Sigmoid colon (tissue), 7 donors: Measurements from ENCODE around the gene STRN4. TPM values are rescaled to one million over a fixed set of nuclear protein-coding genes. Genes with fewer than 3 reads are reported as not detected.

Experiments used
- DNase-seq: peaks from one replicate; pipeline ENCODE4 v3.0.0-alpha.2; 2019
- H3K27ac ChIP-seq, 4 donors: fragments of 200-600 bp; sonication (generic); one replicate each; pipeline ENCODE4 v1.5.1; 2016 to 2019; ENCODE audit warnings: mild to moderate bottlenecking in 1 of 4
- H3K27me3 ChIP-seq, 3 donors: fragments of 200-600 bp; sonication (generic); one replicate each; pipeline ENCODE4 v1.5.1; 2019; ENCODE audit warnings: mild to moderate bottlenecking in 1 of 3
- H3K36me3 ChIP-seq, 4 donors: fragments of 200-600 bp; sonication (generic); one replicate each; pipeline ENCODE4 v1.5.1; 2016 to 2019
- H3K4me1 ChIP-seq, 4 donors: fragments of 200-600 bp; sonication (generic); one replicate each; pipeline ENCODE4 v1.5.1; 2017 to 2019
- H3K4me3 ChIP-seq, 4 donors: fragments of 200-600 bp; sonication (generic); one replicate each; pipeline ENCODE4 v1.5.1; 2017 to 2019; ENCODE audit warnings: mild to moderate bottlenecking in 2 of 4, moderate library complexity in 1 of 4
- H3K9me3 ChIP-seq, 4 donors: fragments of 200-600 bp in 3 of 4; sonication (generic) in 3 of 4; one replicate each; pipeline versions ENCODE4 v1.5.1 to v1.6.1; 2013 to 2019
- EP300 ChIP-seq, 4 donors: sonication (generic); formaldehyde crosslinking; IDR thresholded peaks; one replicate each; pipeline ENCODE4 v1.6.1; 2017; ENCODE audit warnings: antibody characterized with exemption in 4 of 4
- POLR2A ChIP-seq, 2 donors: fragments of 450-650 bp; IDR thresholded peaks; one replicate each; pipeline ENCODE4 v1.6.1; 2016; ENCODE audit warnings: antibody characterized with exemption in 2 of 2, mild to moderate bottlenecking in 2 of 2, moderate library complexity in 2 of 2
- POLR2AphosphoS5 ChIP-seq, 4 donors: sonication (generic); formaldehyde crosslinking; IDR thresholded peaks; one replicate each; pipeline ENCODE4 v1.6.1; 2017; ENCODE audit warnings: antibody characterized with exemption in 4 of 4
- WGBS, 2 donors: extraction: QIAGEN DNeasy Blood & Tissue Kit; methylation state at CpG; one replicate each; pipeline ENCODE4 v1.1.7; 2013; 5-methylcytosine and 5-hydroxymethylcytosine counted together
- intact Hi-C: fragments of 100-400 bp; cut with DNase I; formaldehyde crosslinking; loops from one replicate; pipeline ENCODE4 v1.15.1; 2023
- polyA plus RNA-seq, 3 donors: library from polyadenylated mRNA; stranded (reverse); fragments of 200-250 nt; gene quantifications; one replicate each; pipeline ENCODE4 v1.2.3, GENCODE V29; 2013
- total RNA-seq, 4 donors: library from RNA; depleted of rRNA; stranded (reverse); fragments of >200 nt; gene quantifications; one replicate each; pipeline ENCODE4 v1.1.0, GENCODE V29; 2016
- TF ChIP-seq, protein P1 (sequence below), 4 experiments: fragments of 450-650 bp in 3 of 4; fragments of 200-600 bp in 1 of 4; IDR thresholded peaks; one replicate each; pipeline ENCODE4 v1.5.1; 2016 to 2019; ENCODE audit warnings: antibody characterized with exemption in 4 of 4, mild to moderate bottlenecking in 3 of 4, moderate library complexity in 2 of 4
- donor health status: healthy with polysubstance abuse.
- donor health status: Bipolar disorder and iron deficiency.
- donor health status: healthy.

The STRN4 gene
- total and polyA plus RNA-seq, 7 donors, result 42.5 to 63.4 (median 51.8) TPM

DNA sequence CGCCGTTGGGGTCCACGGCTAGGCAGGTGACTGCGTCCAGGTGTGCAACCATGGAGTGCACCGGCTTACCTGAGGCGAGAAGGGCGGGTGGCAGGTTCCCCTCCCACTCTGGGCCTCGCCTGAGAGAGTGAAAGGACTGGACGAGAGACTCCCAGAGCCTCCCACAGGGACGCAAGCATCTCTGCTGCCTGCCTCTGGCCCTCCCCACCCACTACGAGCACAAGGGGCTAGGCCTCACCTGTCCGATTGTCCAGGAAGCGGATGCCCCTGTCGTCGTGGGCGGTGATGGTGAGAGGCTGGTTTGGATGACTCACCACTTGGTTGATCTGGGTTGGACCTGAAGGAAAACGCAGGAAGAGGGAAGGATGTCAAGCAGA lies 24.3 kb downstream of the STRN4 start:
- peak; percentile 58 for DNase-seq
- peaks cover 0 to 13% (median 9%) of the 10 kb centered on the region in 4 donors for H3K4me1 ChIP-seq
- peaks cover 36 to 70% (median 65%) of the 10 kb centered on the region in 4 donors for H3K36me3 ChIP-seq
- H3K4me3 ChIP-seq, result no peak overlapping the region
- TF ChIP-seq, protein P1, sequence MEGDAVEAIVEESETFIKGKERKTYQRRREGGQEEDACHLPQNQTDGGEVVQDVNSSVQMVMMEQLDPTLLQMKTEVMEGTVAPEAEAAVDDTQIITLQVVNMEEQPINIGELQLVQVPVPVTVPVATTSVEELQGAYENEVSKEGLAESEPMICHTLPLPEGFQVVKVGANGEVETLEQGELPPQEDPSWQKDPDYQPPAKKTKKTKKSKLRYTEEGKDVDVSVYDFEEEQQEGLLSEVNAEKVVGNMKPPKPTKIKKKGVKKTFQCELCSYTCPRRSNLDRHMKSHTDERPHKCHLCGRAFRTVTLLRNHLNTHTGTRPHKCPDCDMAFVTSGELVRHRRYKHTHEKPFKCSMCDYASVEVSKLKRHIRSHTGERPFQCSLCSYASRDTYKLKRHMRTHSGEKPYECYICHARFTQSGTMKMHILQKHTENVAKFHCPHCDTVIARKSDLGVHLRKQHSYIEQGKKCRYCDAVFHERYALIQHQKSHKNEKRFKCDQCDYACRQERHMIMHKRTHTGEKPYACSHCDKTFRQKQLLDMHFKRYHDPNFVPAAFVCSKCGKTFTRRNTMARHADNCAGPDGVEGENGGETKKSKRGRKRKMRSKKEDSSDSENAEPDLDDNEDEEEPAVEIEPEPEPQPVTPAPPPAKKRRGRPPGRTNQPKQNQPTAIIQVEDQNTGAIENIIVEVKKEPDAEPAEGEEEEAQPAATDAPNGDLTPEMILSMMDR (IDR thresholded peaks at IDR 0.05), result no peak
- TF ChIP-seq POLR2AphosphoS5 (IDR thresholded peaks at IDR 0.05), result no peak
- TF ChIP-seq POLR2A (IDR thresholded peaks at IDR 0.05), result no peak
- TF ChIP-seq EP300 (IDR thresholded peaks at IDR 0.05), result no peak
- no peaks in the 10 kb centered on the region for H3K9me3 ChIP-seq
- 82 to 88% methylated on average over 17 of the region's 17 CpGs for WGBS, 2 donors
- intact Hi-C loops, result no loop called here
- no peaks in the 10 kb centered on the region for H3K27me3 ChIP-seq
- peak overlapping the region in 1 of 4 donors; percentile 10 for H3K27ac ChIP-seq

DNA sequence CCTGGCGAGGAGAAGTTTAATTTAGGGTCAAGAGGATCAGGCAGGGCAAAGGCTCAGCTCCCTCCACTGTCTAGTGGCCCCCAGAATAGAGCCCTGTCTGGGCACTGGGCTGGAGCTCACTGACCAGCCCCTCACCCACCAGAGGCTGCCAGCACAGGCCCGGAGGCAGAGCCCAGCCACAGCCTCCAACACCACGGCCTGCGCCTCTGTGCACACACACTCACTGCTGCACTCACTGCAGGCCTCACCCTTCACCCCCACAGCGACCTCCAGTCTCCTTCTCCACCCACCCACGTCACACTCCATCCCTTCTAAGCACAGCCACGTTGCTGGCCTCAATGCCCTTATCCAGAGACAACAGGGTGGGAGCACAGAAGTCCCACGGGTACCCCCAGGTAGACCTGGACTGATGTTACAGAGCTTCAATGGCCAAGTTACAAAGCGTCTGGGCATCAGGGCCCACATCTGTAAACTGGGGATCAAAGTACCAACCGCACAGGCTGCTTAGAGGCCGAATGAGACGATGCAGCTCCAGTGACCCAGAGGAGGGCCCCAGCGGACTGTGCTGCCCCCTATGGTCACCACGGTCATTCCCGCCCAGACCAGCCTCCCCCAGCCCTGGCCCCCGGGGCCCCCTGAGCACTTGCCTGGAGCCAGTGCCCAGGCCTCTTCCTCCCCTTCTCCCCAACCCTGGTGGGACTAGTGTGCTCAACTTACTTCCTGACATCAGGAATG lies 24.8 kb downstream of the STRN4 start:
- no peaks in the 10 kb centered on the region for H3K27me3 ChIP-seq
- DNase-seq, result no peak
- no peak overlapping the region for H3K4me3 ChIP-seq
- H3K27ac ChIP-seq, result peak overlapping the region in 1 of 4 donors; percentile 10
- no peak for TF ChIP-seq POLR2A (IDR thresholded peaks at IDR 0.05)
- no peak for TF ChIP-seq POLR2AphosphoS5 (IDR thresholded peaks at IDR 0.05)
- no peak for TF ChIP-seq EP300 (IDR thresholded peaks at IDR 0.05)
- TF ChIP-seq, protein P1 (IDR thresholded peaks at IDR 0.05), result no peak
- H3K4me1 ChIP-seq, result peaks cover 0 to 15% (median 9%) of the 10 kb centered on the region in 4 donors
- H3K9me3 ChIP-seq, result no peaks in the 10 kb centered on the region
- intact Hi-C loops, result no loop called here
- WGBS, 2 donors, result 86 to 89% methylated on average over 16 of the region's 16 CpGs
- peaks cover 33 to 64% (median 61%) of the 10 kb centered on the region in 4 donors for H3K36me3 ChIP-seq

DNA sequence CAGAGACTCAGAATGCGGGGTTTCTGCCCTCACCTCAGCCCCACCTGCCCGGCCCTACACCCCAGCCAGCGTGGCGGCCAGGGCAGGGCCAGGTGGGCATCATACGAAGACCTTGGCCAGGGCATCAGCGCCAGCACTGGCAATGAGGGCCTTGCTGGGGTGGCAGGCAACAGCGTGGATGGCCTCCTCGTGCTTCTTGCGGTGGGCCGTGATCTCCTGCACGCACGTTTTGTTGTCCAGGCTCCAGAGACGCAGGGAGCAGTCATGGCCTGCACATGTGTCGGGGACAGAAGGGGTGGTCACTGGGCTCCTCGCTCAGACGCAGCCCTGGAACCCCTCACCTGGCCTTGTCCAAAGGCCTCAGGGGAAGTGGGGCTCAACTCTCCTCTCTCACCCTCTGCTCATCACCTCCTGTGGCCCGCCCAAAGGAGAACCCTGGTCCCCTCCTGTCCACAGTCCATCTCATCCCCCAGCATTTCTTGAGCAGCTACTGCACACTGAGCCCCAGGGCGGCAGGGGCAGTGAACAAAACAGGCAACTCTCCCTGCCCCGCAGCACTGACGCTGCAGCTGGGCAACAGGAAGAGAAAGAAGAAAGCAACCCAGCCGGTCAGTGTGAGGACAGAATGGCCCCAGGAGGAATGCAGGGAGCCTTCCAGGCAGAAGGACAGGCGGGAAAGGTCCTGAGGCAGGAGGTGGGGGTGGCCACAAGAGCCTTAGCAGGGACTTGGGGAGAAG lies 25.6 kb downstream of the STRN4 start:
- Histone ChIP-seq H3K9me3 (no peaks in the 10 kb centered on the region), H3K4me1 (peaks cover 0 to 23% (median 14%) of the 10 kb centered on the region in 4 donors), H3K4me3 (no peak overlapping the region), H3K36me3 (peaks cover 26 to 57% (median 53%) of the 10 kb centered on the region in 4 donors), H3K27ac (no peak overlapping the region), H3K27me3 (no peaks in the 10 kb centered on the region)
- TF ChIP-seq, protein P1 (IDR thresholded peaks at IDR 0.05), result no peak
- TF ChIP-seq POLR2A (IDR thresholded peaks at IDR 0.05), result no peak
- DNase-seq, result peak; percentile 63
- intact Hi-C loops, result no loop called here
- 93 to 95% methylated on average over 22 of the region's 22 CpGs for WGBS, 2 donors

DNA sequence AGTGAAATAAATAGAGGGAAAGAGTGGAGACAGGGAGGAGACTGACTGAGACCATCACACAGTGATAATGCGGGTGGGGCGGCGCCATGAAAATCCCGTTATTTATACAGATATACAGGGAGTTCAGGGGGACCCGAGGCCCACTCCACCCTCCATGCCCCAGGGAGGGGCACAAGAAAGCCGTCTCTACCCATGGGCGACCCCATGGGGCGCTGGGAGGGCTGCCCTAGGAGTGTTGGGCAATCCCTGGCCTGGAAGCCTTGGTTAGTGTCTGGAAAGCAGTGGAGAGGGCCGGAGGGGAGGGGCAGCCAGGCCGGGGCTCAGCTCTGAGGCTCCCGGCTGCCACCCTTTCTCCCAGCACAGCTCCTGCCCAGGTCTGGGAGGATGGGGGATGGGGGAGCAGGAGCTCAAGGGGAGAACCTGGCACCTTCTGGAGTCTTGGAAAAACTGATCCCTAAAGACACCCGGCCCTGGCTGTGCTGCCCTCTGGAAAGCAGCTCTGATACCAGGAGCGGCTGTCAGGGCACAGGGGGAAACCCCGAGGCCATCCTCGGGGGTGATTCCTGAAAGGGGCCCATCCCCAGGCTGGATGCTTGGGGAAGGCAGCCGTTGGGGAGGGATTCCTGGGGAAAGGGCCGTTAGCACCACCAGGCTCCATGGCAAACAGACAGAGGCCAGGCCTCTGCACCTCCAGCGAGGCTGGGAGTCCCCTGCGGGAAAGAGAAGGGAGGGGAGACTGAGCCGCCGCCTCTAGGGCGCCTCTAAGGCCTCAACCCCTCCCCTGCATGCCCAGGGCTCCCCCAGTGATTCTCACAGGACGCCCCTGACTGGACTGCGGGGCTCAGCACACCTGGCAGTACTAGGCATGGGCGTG lies 26.4 kb downstream of the STRN4 start:
- intact Hi-C loops, result no loop called here
- no peaks in the 10 kb centered on the region for H3K27me3 ChIP-seq
- H3K4me1 ChIP-seq, result peaks cover 0 to 31% (median 22%) of the 10 kb centered on the region in 4 donors
- no peaks in the 10 kb centered on the region for H3K9me3 ChIP-seq
- H3K27ac ChIP-seq, result peak overlapping the region in 1 of 4 donors; percentile 18
- DNase-seq, result peak; percentile 67
- no peak overlapping the region for H3K4me3 ChIP-seq
- peaks cover 18 to 49% (median 45%) of the 10 kb centered on the region in 4 donors for H3K36me3 ChIP-seq
- 79 to 80% methylated on average over 25 of the region's 25 CpGs for WGBS, 2 donors
- TF ChIP-seq POLR2A (IDR thresholded peaks at IDR 0.05) (no peak), EP300 (IDR thresholded peaks at IDR 0.05) (no peak), POLR2AphosphoS5 (IDR thresholded peaks at IDR 0.05) (no peak)
- TF ChIP-seq, protein P1 (IDR thresholded peaks at IDR 0.05), result no peak
